Trophoblast cell (in vitro differentiated cells and primary cell): ENCODE results near the gene DENND1A.

Experiments
- DNase-seq, 2 donors: peaks; one replicate each; pipeline ENCODE4 v3.0.0-alpha.2; 2016
- H2AFZ ChIP-seq: 2 replicates; pipeline ENCODE4 v1.6.1; 2013; ENCODE audit warnings: low read length, moderate library complexity, mild to moderate bottlenecking; ENCODE audit not compliant: insufficient read depth, poor library complexity
- H2AK5ac ChIP-seq: 2 replicates; pipeline ENCODE4 v1.6.1; 2013; ENCODE audit warnings: mild to moderate bottlenecking, low read length
- H2BK120ac ChIP-seq: 2 replicates; pipeline ENCODE4 v1.6.1; 2013; ENCODE audit warnings: low read length, mild to moderate bottlenecking, moderate library complexity; ENCODE audit not compliant: insufficient read depth, poor library complexity
- H2BK12ac ChIP-seq: 2 replicates; pipeline ENCODE4 v1.6.1; 2013; ENCODE audit warnings: mild to moderate bottlenecking, low read length, moderate library complexity
- H2BK5ac ChIP-seq: 2 replicates; pipeline ENCODE4 v1.6.1; 2013; ENCODE audit warnings: low read length, low read depth, moderate library complexity, mild to moderate bottlenecking; ENCODE audit not compliant: poor library complexity
- H3K14ac ChIP-seq: 2 replicates; pipeline ENCODE4 v1.6.1; 2013; ENCODE audit warnings: mild to moderate bottlenecking, low read length
- H3K18ac ChIP-seq: 2 replicates; pipeline ENCODE4 v1.6.1; 2013; ENCODE audit warnings: mild to moderate bottlenecking, low read length
- H3K23ac ChIP-seq: 2 replicates; pipeline ENCODE4 v1.6.1; 2013; ENCODE audit warnings: low read length
- H3K27ac ChIP-seq: 2 replicates; pipeline ENCODE4 v1.5.1; 2013; ENCODE audit warnings: low read depth, mild to moderate bottlenecking, inconsistent platforms, low read length, moderate library complexity
- H3K27me3 ChIP-seq: 2 replicates; pipeline ENCODE4 v1.6.1; 2013; ENCODE audit warnings: inconsistent platforms, mild to moderate bottlenecking, low read length, moderate library complexity; ENCODE audit not compliant: insufficient read depth
- H3K36me3 ChIP-seq, 2 experiments: 1 replicate in 1 of 2; 2 replicates in 1 of 2; pipeline ENCODE4 v1.6.1; 2013; ENCODE audit warnings: low read length in 2 of 2, mild to moderate bottlenecking in 2 of 2, moderate library complexity in 1 of 2; ENCODE audit not compliant: insufficient read depth in 2 of 2, control insufficient read depth in 1 of 2
- H3K4ac ChIP-seq: 2 replicates; pipeline ENCODE4 v1.6.1; 2013; ENCODE audit warnings: low read depth, mild to moderate bottlenecking, low read length, moderate library complexity
- H3K4me1 ChIP-seq, 2 experiments: 1 replicate in 1 of 2; 2 replicates in 1 of 2; pipeline ENCODE4 v1.6.1; 2013; ENCODE audit warnings: low read length in 2 of 2, mild to moderate bottlenecking in 2 of 2, moderate library complexity in 1 of 2; ENCODE audit not compliant: insufficient read depth in 2 of 2, control insufficient read depth in 1 of 2
- H3K4me2 ChIP-seq: 2 replicates; pipeline ENCODE4 v1.6.1; 2013; ENCODE audit warnings: inconsistent platforms, mild to moderate bottlenecking, low read length, moderate library complexity
- H3K4me3 ChIP-seq: 2 replicates; pipeline ENCODE4 v1.5.1; 2013; ENCODE audit warnings: mild to moderate bottlenecking, low read depth, low read length, inconsistent platforms
- H3K79me1 ChIP-seq: one replicate; pipeline ENCODE4 v1.6.1; 2013; ENCODE audit warnings: low read length
- H3K79me2 ChIP-seq: 2 replicates; pipeline ENCODE4 v1.6.1; 2013; ENCODE audit warnings: low read length, mild to moderate bottlenecking; ENCODE audit not compliant: control insufficient read depth, insufficient read depth, poor library complexity
- H3K9ac ChIP-seq: 2 replicates; pipeline ENCODE4 v1.6.1; 2013; ENCODE audit warnings: mild to moderate bottlenecking, low read length
- H3K9me3 ChIP-seq: 2 replicates; pipeline ENCODE4 v1.6.1; 2013; ENCODE audit warnings: low read depth, mild to moderate bottlenecking, control low read depth, inconsistent platforms, low read length; ENCODE audit not compliant: insufficient read depth
- H4K12ac ChIP-seq: 2 replicates; pipeline ENCODE4 v1.6.1; 2013; ENCODE audit warnings: low read depth, mild to moderate bottlenecking, low read length, moderate library complexity
- H4K8ac ChIP-seq: 2 replicates; pipeline ENCODE4 v1.6.1; 2013; ENCODE audit warnings: low read depth, mild to moderate bottlenecking, low read length, moderate library complexity
- H4K91ac ChIP-seq: one replicate; pipeline ENCODE4 v1.6.1; 2013; ENCODE audit warnings: low read depth, mild to moderate bottlenecking, low read length, moderate library complexity
- WGBS: extraction: QIAGEN DNeasy Blood & Tissue Kit; methylation state at CpG from one replicate; pipeline ENCODE4 v1.1.7; 2013; ENCODE audit warnings: missing lambda C conversion rate; ENCODE audit not compliant: insufficient read length, insufficient coverage; ENCODE audit errors: extremely low coverage; 5-methylcytosine and 5-hydroxymethylcytosine counted together

The DENND1A gene

DNA sequence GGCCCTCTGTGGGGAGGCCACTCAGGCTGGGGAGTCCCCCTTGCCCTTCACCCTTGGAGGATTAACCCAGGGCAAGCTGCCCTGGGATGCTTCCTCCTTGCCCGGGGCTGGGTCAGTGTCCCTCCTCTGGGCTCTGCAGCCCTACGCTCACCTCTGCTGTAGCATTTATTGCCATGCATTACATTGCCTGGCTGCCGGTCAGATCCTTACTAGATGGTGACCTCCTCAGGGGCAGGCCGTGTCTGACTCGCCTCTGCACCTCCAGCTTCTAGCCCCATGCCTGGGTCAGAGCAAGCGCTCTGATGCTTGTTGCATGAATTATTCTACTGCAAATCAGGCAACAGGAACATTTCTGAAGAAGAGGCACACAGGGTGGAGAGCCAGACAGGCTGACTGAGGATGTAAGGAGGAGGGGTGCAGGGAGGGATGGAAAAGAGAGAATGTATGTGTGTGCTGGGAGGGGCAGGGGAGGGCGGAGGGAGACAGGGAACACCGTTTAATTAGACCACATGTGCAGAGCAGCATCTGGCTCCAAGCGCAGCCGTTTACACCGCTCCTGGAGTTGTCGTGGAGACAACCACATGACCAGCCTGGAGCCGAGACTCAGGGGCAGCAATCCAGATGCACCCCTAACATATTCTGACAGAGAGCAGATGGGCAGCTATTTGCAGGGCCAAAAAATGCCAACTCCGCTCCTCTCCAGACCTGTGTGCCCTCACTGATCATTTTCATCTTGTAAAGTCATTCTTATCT, 456.9 kb downstream of the DENND1A start:
- Histone ChIP-seq H2BK12ac (no peak overlapping the region), H2AFZ (no peak overlapping the region), H3K14ac (no peak overlapping the region), H4K91ac (no peak overlapping the region), H3K79me1 (no peaks in the 10 kb centered on the region), H3K27me3 (no peaks in the 10 kb centered on the region), H2BK120ac (no peak overlapping the region), H3K4ac (no peak overlapping the region), H3K4me3 (no peak overlapping the region), H3K9ac (no peak overlapping the region), H2BK5ac (no peak overlapping the region), H3K9me3 (no peaks in the 10 kb centered on the region), H3K4me1 (peaks cover 3 to 6% of the 10 kb centered on the region in 2 experiments), H3K23ac (no peak overlapping the region), H3K4me2 (no peak overlapping the region), H4K8ac (no peak overlapping the region), H3K79me2 (no peaks in the 10 kb centered on the region), H4K12ac (no peak overlapping the region), H3K36me3 (no peaks in the 10 kb centered on the region), H2AK5ac (no peak overlapping the region), H3K18ac (no peak overlapping the region), H3K27ac (no peak overlapping the region)
- WGBS, result no CpG with 5 or more reads among the region's 14 CpGs
- no peak for DNase-seq

DNA sequence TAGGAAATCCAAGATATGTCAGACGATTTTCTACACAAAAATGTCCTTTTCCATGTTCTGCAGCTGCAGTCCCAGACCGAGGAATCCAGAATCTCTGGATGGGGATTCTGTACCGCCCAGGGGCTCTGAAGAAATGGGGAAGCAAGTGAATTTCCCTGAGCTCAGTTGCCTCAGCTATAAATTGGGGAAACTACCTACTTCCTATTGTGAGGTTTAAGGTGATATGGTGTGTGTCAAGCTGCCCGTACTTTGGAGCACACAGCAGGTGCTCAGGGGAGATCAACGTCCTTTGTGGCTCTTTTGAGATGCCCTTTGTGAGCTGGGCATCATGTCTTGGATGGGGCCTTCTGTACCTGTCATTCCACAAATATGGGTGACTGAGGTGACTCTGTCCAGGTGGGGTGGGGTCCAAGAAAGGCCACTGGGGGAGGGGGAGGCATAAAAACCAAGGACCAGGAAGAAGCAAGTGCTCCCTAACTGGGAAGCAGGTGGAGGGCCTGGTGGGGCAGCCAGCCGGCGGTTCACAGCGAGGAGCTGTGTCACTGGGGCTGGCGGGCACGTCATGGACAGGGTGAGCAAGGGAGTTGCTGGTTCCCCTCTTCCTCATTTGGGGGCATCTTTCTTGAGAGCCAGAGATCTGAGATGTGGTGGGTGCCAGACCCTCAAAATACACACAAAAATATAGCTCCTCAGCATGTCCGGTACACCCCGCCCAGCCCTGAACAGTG, 457.9 kb downstream of the DENND1A start:
- H3K18ac ChIP-seq, result no peak overlapping the region
- no peak overlapping the region for H4K12ac ChIP-seq
- no peaks in the 10 kb centered on the region for H3K27me3 ChIP-seq
- no peak overlapping the region for H2BK120ac ChIP-seq
- no peak overlapping the region for H3K23ac ChIP-seq
- no peak overlapping the region for H2BK12ac ChIP-seq
- H3K14ac ChIP-seq, result no peak overlapping the region
- WGBS, result no CpG with 5 or more reads among the region's 12 CpGs
- H3K79me1 ChIP-seq, result no peaks in the 10 kb centered on the region
- H2AK5ac ChIP-seq, result no peak overlapping the region
- no peaks in the 10 kb centered on the region for H3K9me3 ChIP-seq
- peaks cover 11 to 14% of the 10 kb centered on the region in 2 experiments for H3K4me1 ChIP-seq
- no peak overlapping the region for H3K27ac ChIP-seq
- H4K8ac ChIP-seq, result no peak overlapping the region
- H3K4ac ChIP-seq, result no peak overlapping the region
- no peak for DNase-seq
- no peak overlapping the region for H4K91ac ChIP-seq
- no peak overlapping the region for H3K4me2 ChIP-seq
- H3K9ac ChIP-seq, result no peak overlapping the region
- no peak overlapping the region for H3K4me3 ChIP-seq
- no peaks in the 10 kb centered on the region for H3K79me2 ChIP-seq
- H2AFZ ChIP-seq, result no peak overlapping the region
- H3K36me3 ChIP-seq, result no peaks in the 10 kb centered on the region
- no peak overlapping the region for H2BK5ac ChIP-seq

DNA sequence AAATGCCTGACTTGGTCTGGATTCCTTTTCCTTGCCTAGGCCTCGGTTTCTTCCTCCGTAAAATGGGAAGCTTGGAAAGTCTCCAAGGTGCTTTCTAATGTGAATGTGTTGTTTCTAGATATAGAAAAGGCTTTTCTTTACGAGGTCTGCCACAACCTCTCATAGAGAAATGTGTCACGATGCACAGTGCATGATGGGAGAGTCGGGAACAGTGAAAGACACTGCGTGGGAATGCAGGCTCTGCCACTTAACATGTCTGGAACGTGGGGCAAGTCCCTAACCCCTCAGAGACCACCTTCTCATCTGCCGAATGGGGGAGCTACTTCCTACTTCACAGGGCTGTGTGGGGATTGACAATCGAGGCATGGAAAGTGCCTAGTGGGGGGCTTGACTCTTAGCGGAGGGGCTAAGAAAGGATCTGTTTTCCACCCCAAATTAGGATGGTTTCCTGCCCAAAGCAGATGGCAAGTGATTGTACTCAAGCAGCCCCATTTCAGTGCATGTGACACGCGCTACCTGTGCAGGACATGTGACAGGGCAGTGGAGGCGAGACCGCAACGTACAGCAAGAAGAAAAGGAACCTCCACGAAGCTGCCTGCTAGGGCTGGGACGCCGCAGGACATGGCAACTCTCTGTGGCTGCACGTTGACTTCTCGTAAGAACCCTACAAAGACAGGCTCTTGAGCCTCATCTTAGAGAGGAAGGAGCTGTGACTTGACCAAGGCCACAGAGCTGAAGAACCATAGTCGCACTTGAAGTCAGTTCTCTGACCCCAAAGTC, 458.7 kb downstream of the DENND1A start:
- Histone ChIP-seq H3K27me3 (no peaks in the 10 kb centered on the region), H3K23ac (no peak overlapping the region), H4K8ac (no peak overlapping the region), H3K18ac (no peak overlapping the region), H3K27ac (no peak overlapping the region), H2BK5ac (no peak overlapping the region), H3K4me1 (peaks cover 12 to 15% of the 10 kb centered on the region in 2 experiments), H3K79me2 (no peaks in the 10 kb centered on the region), H3K4me2 (no peak overlapping the region), H4K91ac (no peak overlapping the region), H2AK5ac (no peak overlapping the region), H3K14ac (no peak overlapping the region), H3K4me3 (no peak overlapping the region), H2BK120ac (no peak overlapping the region), H3K4ac (no peak overlapping the region), H4K12ac (no peak overlapping the region), H2AFZ (no peak overlapping the region), H3K36me3 (no peaks in the 10 kb centered on the region), H3K9me3 (no peaks in the 10 kb centered on the region), H2BK12ac (no peak overlapping the region), H3K79me1 (no peaks in the 10 kb centered on the region), H3K9ac (no peak overlapping the region)
- no peak for DNase-seq
- no CpG with 5 or more reads among the region's 21 CpGs for WGBS

DNA sequence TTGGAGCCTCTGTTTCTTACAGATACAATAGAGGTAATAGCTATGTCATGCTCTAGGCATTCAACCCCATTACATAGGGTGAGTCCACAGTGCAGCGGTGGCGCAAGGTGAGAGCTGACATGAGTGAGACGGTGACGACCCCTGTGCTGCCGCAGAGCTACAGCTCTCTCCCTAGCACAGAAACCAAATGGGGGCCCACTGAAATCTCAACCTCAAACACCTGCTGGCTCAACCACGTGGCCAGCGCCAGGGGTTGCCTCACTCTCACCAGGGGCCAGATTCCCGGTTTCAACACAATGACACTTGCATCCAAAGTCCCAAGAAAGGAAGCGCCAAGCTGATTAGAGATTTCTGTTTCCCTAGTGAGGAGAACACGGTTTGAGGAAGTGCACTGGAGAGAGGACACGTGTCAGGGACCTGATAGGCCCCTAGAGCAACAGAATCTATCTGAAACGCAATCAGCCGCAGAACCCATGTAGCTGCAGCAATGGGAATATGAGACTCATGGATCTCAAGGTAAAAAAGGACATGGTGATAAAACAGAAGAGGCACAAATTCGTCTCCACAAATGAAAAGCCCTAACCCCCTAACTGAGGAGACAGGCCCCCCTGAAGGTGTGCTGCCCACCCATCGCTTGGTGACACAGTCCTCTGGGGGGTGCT, 459.7 kb downstream of the DENND1A start:
- Histone ChIP-seq H3K14ac (no peak overlapping the region), H4K8ac (no peak overlapping the region), H3K23ac (no peak overlapping the region), H3K9ac (no peak overlapping the region), H3K4ac (no peak overlapping the region), H3K79me2 (no peaks in the 10 kb centered on the region), H4K12ac (no peak overlapping the region), H3K79me1 (no peaks in the 10 kb centered on the region), H3K4me2 (no peak overlapping the region), H2BK120ac (no peak overlapping the region), H2AFZ (no peak overlapping the region), H3K4me3 (no peak overlapping the region), H3K36me3 (no peaks in the 10 kb centered on the region), H2BK5ac (no peak overlapping the region), H3K27me3 (no peaks in the 10 kb centered on the region), H4K91ac (no peak overlapping the region), H3K18ac (no peak overlapping the region), H2BK12ac (no peak overlapping the region), H2AK5ac (no peak overlapping the region), H3K9me3 (no peaks in the 10 kb centered on the region), H3K27ac (no peak overlapping the region), H3K4me1 (peaks cover 12 to 15% of the 10 kb centered on the region in 2 experiments)
- DNase-seq, result peak; percentile 58 to 75
- no CpG with 5 or more reads among the region's 15 CpGs for WGBS
